H4 (cell line): ENCODE data around the gene WNT3. TPM values are rescaled to one million over a fixed set of nuclear protein-coding genes. Genes with fewer than 3 reads are reported as not detected.
"Not testable (repeated sequence)": the region's sequence is repeated elsewhere in the genome, so short reads cannot be mapped to it uniquely, and the experiment has no call there.

Source experiments
- DNase-seq: peaks from one replicate; pipeline ENCODE4 v3.0.0-alpha.2; 2015; ENCODE audit warnings: low spot score
- total RNA-seq: library from RNA; depleted of rRNA; stranded (reverse); fragments of >200 nt; shearing (Covaris generic); gene quantifications from 2 replicates; pipeline ENCODE4 v1.2.3, GENCODE V29; 2014; rRNA removed

Gene WNT3
- total RNA-seq: 3.1 and 3.4 TPM in 2 replicates

GRCh38 chr17:46818316-46818928 lies at the start of gene WNT3:
TSS of gene WNT3 (minus strand) at chr17:46818692. CDS start at chr17:46818597, 95 bp downstream.
- no peak for DNase-seq

GRCh38 chr17:46866747-46867146 lies 48.3 kb upstream of the WNT3 start:
- no peak for DNase-seq

- no peak for DNase-seq
These were observed 47.8 kb upstream of the WNT3 start for GRCh38 chr17:46866325-46866724.

- no peak for DNase-seq
These were observed 46.6 kb upstream of the WNT3 start for GRCh38 chr17:46865100-46865499.

- no peak for DNase-seq
These were observed 45.1 kb upstream of the WNT3 start for GRCh38 chr17:46863383-46864121.

- DNase-seq: no peak
These were observed 44.5 kb upstream of the WNT3 start for GRCh38 chr17:46862949-46863348.

- no peak for DNase-seq
These were observed 41.5 kb upstream of the WNT3 start for GRCh38 chr17:46859996-46860395.

- no peak for DNase-seq
These were observed 39.1 kb upstream of the WNT3 start for GRCh38 chr17:46857600-46857999.

- no peak for DNase-seq
These were observed 36.5 kb upstream of the WNT3 start for GRCh38 chr17:46854948-46855347.

GRCh38 chr17:46854515-46854914 lies 36.0 kb upstream of the WNT3 start:
- DNase-seq: no peak

- DNase-seq: no peak
These were observed 35.5 kb upstream of the WNT3 start for GRCh38 chr17:46853896-46854444.

GRCh38 chr17:46851029-46851741 lies 32.7 kb upstream of the WNT3 start, which contains the start of gene WNT9B:
TSS of gene WNT9B (plus strand) at chr17:46851583. CDS start at chr17:46851639, 56 bp downstream.
- DNase-seq: no peak

GRCh38 chr17:46850688-46851028 lies 32.2 kb upstream of the WNT3 start:
- no peak for DNase-seq

GRCh38 chr17:46848534-46848933 lies 30.0 kb upstream of the WNT3 start:
- DNase-seq: no peak

GRCh38 chr17:46847204-46848191 lies 29.0 kb upstream of the WNT3 start:
- no peak for DNase-seq

- no peak for DNase-seq
These were observed 24.3 kb upstream of the WNT3 start for GRCh38 chr17:46842835-46843234.

- no peak for DNase-seq
These were observed 23.3 kb upstream of the WNT3 start for GRCh38 chr17:46841561-46842379.

- not testable (repeated sequence) for DNase-seq
These were observed 22.1 kb upstream of the WNT3 start for GRCh38 chr17:46840596-46840995.

- no peak for DNase-seq
These were observed 20.7 kb upstream of the WNT3 start for GRCh38 chr17:46839211-46839610.

- no peak for DNase-seq
These were observed 19.0 kb upstream of the WNT3 start for GRCh38 chr17:46837521-46837920.
